Smooth muscle cell (in vitro differentiated cells): Measurements from ENCODE around the gene NOL9. TPM values are rescaled to one million over a fixed set of nuclear protein-coding genes. Genes with fewer than 3 reads are reported as not detected.

ENCODE experiments used
- DNase-seq: peaks from one replicate; lab custom pipeline; 2025; ENCODE audit not compliant: unreplicated experiment; lab: John Stamatoyannopoulos, UW
- H2AFZ ChIP-seq: fragments of 200-600 bp; sonication (generic); 2 replicates; pipeline ENCODE4 v1.6.0; 2016; ENCODE audit warnings: antibody characterized with exemption, low read depth, mild to moderate bottlenecking
- H3F3A ChIP-seq: fragments of 200-600 bp; sonication (generic); 2 replicates; pipeline ENCODE4 v1.6.0; 2017; ENCODE audit warnings: antibody characterized with exemption, low read depth
- H3K27ac ChIP-seq: fragments of 200-600 bp; sonication (generic); 2 replicates; pipeline ENCODE4 v1.5.1; 2016; ENCODE audit warnings: low read depth, mild to moderate bottlenecking
- H3K27me3 ChIP-seq: fragments of 200-600 bp; sonication (generic); 2 replicates; pipeline ENCODE4 v1.6.1; 2016; ENCODE audit warnings: low read depth, mild to moderate bottlenecking
- H3K36me3 ChIP-seq: fragments of 200-600 bp; sonication (generic); 2 replicates; pipeline ENCODE4 v1.5.1; 2016; ENCODE audit warnings: low read depth
- H3K4me1 ChIP-seq: fragments of 200-600 bp; sonication (generic); 2 replicates; pipeline ENCODE4 v1.5.1; 2016; ENCODE audit warnings: low read depth
- H3K4me2 ChIP-seq: fragments of 200-600 bp; sonication (generic); 2 replicates; pipeline ENCODE4 v1.6.0; 2016; ENCODE audit warnings: mild to moderate bottlenecking
- H3K4me3 ChIP-seq: fragments of 200-600 bp; sonication (generic); 2 replicates; pipeline ENCODE4 v1.5.1; 2016; ENCODE audit warnings: mild to moderate bottlenecking
- H3K79me2 ChIP-seq: fragments of 200-600 bp; sonication (generic); 2 replicates; pipeline ENCODE4 v1.6.0; 2016; ENCODE audit warnings: low read depth, mild to moderate bottlenecking
- H3K9ac ChIP-seq: fragments of 200-600 bp; sonication (generic); 2 replicates; pipeline ENCODE4 v1.6.0; 2016; ENCODE audit warnings: low read depth
- H3K9me3 ChIP-seq: fragments of 200-600 bp; sonication (generic); replicated peaks from 2 replicates; pipeline ENCODE4 v1.5.1; 2016; ENCODE audit warnings: low read depth
- H4K20me1 ChIP-seq: fragments of 200-600 bp; sonication (generic); 2 replicates; pipeline ENCODE4 v1.6.0; 2016; ENCODE audit warnings: low read depth
- WGBS: methylation state at CpG from one replicate; pipeline ENCODE4 v1.1.7; 2016; ENCODE audit warnings: low lambda C conversion rate; 5-methylcytosine and 5-hydroxymethylcytosine counted together
- polyA plus RNA-seq: library from polyadenylated mRNA; unstranded; fragments of >200 nt; fragmentation: Nextera tagmentation; extraction: Ambion mirVana; gene quantifications from 2 replicates; pipeline ENCODE4 v1.2.1, GENCODE V29; 2016
- total RNA-seq: library from RNA; depleted of rRNA; stranded (reverse); fragments of >200 nt; gene quantifications from 2 replicates; pipeline ENCODE4 v1.2.3, GENCODE V29; 2014
- TF ChIP-seq, protein P1 (sequence below): fragments of 200-600 bp; sonication (generic); IDR thresholded peaks from 2 replicates; pipeline ENCODE4 v1.5.1; 2017; ENCODE audit warnings: borderline replicate concordance, mild to moderate bottlenecking, antibody characterized with exemption; ENCODE audit not compliant: insufficient read depth, poor library complexity, severe bottlenecking

Gene NOL9
- total and polyA plus RNA-seq, 2 experiments from 2014 or later: 8.1 to 12.0 TPM

DNA sequence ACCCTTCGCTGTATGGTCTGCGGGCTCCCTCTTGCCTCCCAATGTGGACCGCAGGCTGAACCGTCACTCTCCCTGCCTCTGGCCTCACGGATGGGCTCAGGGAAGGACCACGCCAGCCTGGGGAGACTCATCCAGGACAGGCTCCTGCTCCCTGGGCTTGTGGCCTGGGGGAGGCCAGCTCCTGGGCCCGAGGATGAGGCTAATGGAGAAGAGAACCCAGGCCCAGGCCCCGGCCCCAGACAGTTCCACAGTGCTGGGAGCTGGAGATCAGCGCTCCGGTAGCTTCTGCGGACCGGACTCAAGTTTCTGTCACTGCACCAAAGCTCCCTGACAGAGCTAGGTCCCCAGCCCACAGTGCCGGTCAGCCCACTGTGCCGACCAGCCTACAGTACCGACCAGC, 49.4 kb downstream of the NOL9 start:
- DNase-seq: no peak
- no peaks in the 10 kb centered on the region for H3F3A ChIP-seq
- TF ChIP-seq, protein P1, sequence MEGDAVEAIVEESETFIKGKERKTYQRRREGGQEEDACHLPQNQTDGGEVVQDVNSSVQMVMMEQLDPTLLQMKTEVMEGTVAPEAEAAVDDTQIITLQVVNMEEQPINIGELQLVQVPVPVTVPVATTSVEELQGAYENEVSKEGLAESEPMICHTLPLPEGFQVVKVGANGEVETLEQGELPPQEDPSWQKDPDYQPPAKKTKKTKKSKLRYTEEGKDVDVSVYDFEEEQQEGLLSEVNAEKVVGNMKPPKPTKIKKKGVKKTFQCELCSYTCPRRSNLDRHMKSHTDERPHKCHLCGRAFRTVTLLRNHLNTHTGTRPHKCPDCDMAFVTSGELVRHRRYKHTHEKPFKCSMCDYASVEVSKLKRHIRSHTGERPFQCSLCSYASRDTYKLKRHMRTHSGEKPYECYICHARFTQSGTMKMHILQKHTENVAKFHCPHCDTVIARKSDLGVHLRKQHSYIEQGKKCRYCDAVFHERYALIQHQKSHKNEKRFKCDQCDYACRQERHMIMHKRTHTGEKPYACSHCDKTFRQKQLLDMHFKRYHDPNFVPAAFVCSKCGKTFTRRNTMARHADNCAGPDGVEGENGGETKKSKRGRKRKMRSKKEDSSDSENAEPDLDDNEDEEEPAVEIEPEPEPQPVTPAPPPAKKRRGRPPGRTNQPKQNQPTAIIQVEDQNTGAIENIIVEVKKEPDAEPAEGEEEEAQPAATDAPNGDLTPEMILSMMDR: no peak
- WGBS: 88% methylated on average over 15 of the region's 15 CpGs
- no peaks in the 10 kb centered on the region for H3K9me3 ChIP-seq
- H3K27me3 ChIP-seq: no peaks in the 10 kb centered on the region
- no peak overlapping the region for H2AFZ ChIP-seq
- H3K36me3 ChIP-seq: no peaks in the 10 kb centered on the region
- H3K9ac ChIP-seq: no peak overlapping the region
- H3K4me1 ChIP-seq: no peaks in the 10 kb centered on the region
- H3K4me3 ChIP-seq: no peak overlapping the region
- no peaks in the 10 kb centered on the region for H3K79me2 ChIP-seq
- no peaks in the 10 kb centered on the region for H4K20me1 ChIP-seq
- H3K27ac ChIP-seq: no peak overlapping the region
- no peak overlapping the region for H3K4me2 ChIP-seq

DNA sequence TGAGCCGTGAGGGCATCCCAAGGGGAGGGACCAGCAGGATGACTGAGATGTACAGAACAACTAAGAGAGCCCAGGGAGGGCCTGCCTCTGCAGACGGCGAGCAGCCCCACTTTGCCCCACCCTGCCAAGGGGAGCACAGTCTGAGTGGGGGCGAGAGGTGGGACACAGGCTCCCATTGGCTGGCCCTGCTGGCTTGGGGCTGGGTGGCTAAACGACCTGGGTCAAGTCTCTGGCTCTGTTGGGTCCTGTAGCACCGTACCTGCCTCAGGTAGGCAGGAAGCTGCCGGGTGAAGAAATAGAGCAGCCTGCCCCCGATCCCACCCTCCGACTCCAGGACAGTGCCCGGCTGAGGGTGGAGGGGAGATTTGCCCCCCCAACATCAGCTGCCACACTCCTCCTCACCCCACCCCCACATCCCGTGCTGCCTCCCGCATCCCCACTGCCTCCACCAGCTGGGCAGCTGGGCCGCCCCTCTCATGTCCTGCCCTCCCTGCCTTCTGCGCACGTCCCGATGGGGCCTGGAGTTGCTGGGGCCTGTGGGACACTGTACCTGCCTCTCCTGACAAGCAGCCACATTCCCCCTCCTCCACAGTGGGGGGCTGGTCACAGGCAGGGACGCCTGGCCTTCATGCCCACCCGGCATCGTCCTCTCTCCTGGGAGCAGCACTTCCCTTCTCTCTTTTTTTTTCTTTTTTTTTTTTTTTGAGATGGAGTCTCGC, 50.3 kb downstream of the NOL9 start:
- 81% methylated on average over 16 of the region's 20 CpGs for WGBS
- Histone ChIP-seq H4K20me1 (no peaks in the 10 kb centered on the region), H3K79me2 (no peaks in the 10 kb centered on the region), H3F3A (no peaks in the 10 kb centered on the region), H2AFZ (no peak overlapping the region), H3K36me3 (no peaks in the 10 kb centered on the region), H3K9me3 (no peaks in the 10 kb centered on the region), H3K27me3 (no peaks in the 10 kb centered on the region), H3K9ac (no peak overlapping the region), H3K4me3 (no peak overlapping the region), H3K4me2 (no peak overlapping the region), H3K27ac (no peak overlapping the region), H3K4me1 (no peaks in the 10 kb centered on the region)
- TF ChIP-seq, protein P1: no peak
- no peak for DNase-seq

DNA sequence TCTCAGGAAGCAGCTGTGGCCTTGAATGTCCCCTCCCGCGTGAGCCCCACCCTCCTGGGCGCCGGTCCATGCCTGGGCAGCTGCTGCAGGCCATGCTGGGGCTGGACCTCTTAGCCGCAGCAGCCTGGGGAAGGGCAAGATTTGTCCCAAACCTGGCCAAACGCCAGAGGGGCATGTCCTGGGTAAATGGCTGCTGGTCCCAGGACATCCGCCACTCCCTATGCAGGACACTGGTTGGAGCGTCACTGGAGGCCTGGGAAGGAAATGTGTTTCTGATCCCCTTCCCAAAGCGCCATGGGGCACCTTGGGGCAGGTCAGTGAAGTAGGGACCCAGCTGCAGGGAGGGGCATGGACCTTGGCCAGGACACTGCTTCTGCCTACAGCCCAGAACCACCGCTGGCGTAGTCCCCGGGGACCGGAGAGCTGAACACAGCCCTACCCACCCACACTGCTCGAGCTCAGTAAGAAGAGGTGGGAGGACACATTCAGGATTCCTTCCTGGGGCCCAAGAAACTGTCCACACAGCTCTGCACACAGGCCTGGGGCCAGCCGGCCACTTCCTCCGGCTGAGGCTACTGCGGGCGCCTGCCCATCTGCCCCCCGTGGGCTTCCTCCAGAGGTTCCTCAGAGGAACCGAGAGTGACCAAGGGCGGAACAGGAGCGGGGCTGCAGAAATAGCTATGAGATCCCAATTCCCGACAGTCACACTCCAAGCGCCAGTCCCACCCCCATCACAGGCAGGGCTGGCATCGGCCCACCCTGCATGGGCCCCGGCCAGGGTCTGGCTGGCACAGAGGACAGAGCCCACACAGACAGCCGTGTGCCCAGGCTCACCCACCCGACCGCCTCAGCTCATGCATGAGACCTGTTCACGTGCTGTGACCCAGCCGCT, 52.1 kb downstream of the NOL9 start:
- Histone ChIP-seq H3K9ac (no peak overlapping the region), H4K20me1 (no peaks in the 10 kb centered on the region), H3K36me3 (no peaks in the 10 kb centered on the region), H2AFZ (no peak overlapping the region), H3K9me3 (no peaks in the 10 kb centered on the region), H3F3A (no peaks in the 10 kb centered on the region), H3K4me2 (no peak overlapping the region), H3K4me1 (peaks cover 9% of the 10 kb centered on the region), H3K27ac (no peak overlapping the region), H3K27me3 (no peaks in the 10 kb centered on the region), H3K79me2 (no peaks in the 10 kb centered on the region), H3K4me3 (no peak overlapping the region)
- 83% methylated on average over 31 of the region's 31 CpGs for WGBS
- no peak for DNase-seq
- TF ChIP-seq, protein P1: no peak
